ENCODE results near the gene CAST.

CAST gene

GRCh38 chr5:96671441-96671840, 9.3 kb downstream of the CAST start:
- DNase-seq (ENCODE audit: low read depth in 1 of 2, low spot score in 1 of 2) = no peak

- no peak for DNase-seq (ENCODE audit: low read depth in 1 of 2, low spot score in 1 of 2)
Measured at GRCh38 chr5:96673127-96673526, 11.0 kb downstream of the CAST start.

GRCh38 chr5:96675882-96676281, 13.7 kb downstream of the CAST start:
- DNase-seq (ENCODE audit: low read depth in 1 of 2, low spot score in 1 of 2) = no peak

- DNase-seq (ENCODE audit: low read depth in 1 of 2, low spot score in 1 of 2) = no peak
Measured at GRCh38 chr5:96677496-96677895, 15.3 kb downstream of the CAST start.

GRCh38 chr5:96679293-96679692, 17.1 kb downstream of the CAST start:
- no peak for DNase-seq (ENCODE audit: low read depth in 1 of 2, low spot score in 1 of 2)

GRCh38 chr5:96680759-96681470, 18.7 kb downstream of the CAST start:
- no peak for DNase-seq (ENCODE audit: low read depth in 1 of 2, low spot score in 1 of 2)

- no peak for DNase-seq (ENCODE audit: low read depth in 1 of 2, low spot score in 1 of 2)
Measured at GRCh38 chr5:96683392-96683791, 21.2 kb downstream of the CAST start.

GRCh38 chr5:96683810-96684209, 21.6 kb downstream of the CAST start:
- no peak for DNase-seq (ENCODE audit: low read depth in 1 of 2, low spot score in 1 of 2)

- no peak for DNase-seq (ENCODE audit: low read depth in 1 of 2, low spot score in 1 of 2)
Measured at GRCh38 chr5:96687080-96687479, 24.9 kb downstream of the CAST start.

- no peak for DNase-seq (ENCODE audit: low read depth in 1 of 2, low spot score in 1 of 2)
Measured at GRCh38 chr5:96687812-96688453, 25.8 kb downstream of the CAST start.

GRCh38 chr5:96690861-96691260, 28.7 kb downstream of the CAST start:
- no peak for DNase-seq (ENCODE audit: low read depth in 1 of 2, low spot score in 1 of 2)

GRCh38 chr5:96691503-96692303, 29.5 kb downstream of the CAST start:
- DNase-seq (ENCODE audit: low read depth in 1 of 2, low spot score in 1 of 2) = no peak

- DNase-seq (ENCODE audit: low read depth in 1 of 2, low spot score in 1 of 2) = no peak
Measured at GRCh38 chr5:96692441-96692840, 30.3 kb downstream of the CAST start.

GRCh38 chr5:96699186-96699820, 37.1 kb downstream of the CAST start:
- DNase-seq (ENCODE audit: low read depth in 1 of 2, low spot score in 1 of 2) = no peak

GRCh38 chr5:96702503-96703383, 40.6 kb downstream of the CAST start:
- DNase-seq (ENCODE audit: low read depth in 1 of 2, low spot score in 1 of 2) = peak; percentile 56 to 75

GRCh38 chr5:96703384-96703920, 41.3 kb downstream of the CAST start:
- peak in 1 of 2 donors; percentile 53 for DNase-seq (ENCODE audit: low read depth in 1 of 2, low spot score in 1 of 2)

- no peak for DNase-seq (ENCODE audit: low read depth in 1 of 2, low spot score in 1 of 2)
Measured at GRCh38 chr5:96703995-96704394, 41.8 kb downstream of the CAST start.

GRCh38 chr5:96706433-96707111, 44.4 kb downstream of the CAST start:
- no peak for DNase-seq (ENCODE audit: low read depth in 1 of 2, low spot score in 1 of 2)

GRCh38 chr5:96708600-96708999, 46.4 kb downstream of the CAST start:
- DNase-seq (ENCODE audit: low read depth in 1 of 2, low spot score in 1 of 2) = no peak

All from activated CD4-positive, alpha-beta T cell treated with anti-CD3 and anti-CD28 coated beads, Interleukin-2, amount 50 U/mL, for 24 hours (primary cell).